Fibroblast of pulmonary artery (primary cell): ENCODE results near the gene OAS1.

Experiments used
- DNase-seq: peaks from one replicate; pipeline ENCODE4 v3.0.0-alpha.2; 2010; ENCODE audit warnings: low read depth
- H3K4me3 ChIP-seq: replicated peaks from 2 replicates; pipeline ENCODE4 v1.5.1; 2011; ENCODE audit warnings: low read depth, mild to moderate bottlenecking, control low read depth, low read length, moderate library complexity
- TF ChIP-seq, protein P1 (sequence below): IDR thresholded peaks from 2 replicates; pipeline ENCODE4 v1.5.1; 2011; ENCODE audit warnings: mild to moderate bottlenecking, control low read depth, low read length, inconsistent platforms; ENCODE audit errors: missing control alignments

Gene OAS1

GRCh38 chr12:112932485-112933128, 25.8 kb downstream of the OAS1 start:
- no peak for DNase-seq
- TF ChIP-seq, protein P1, sequence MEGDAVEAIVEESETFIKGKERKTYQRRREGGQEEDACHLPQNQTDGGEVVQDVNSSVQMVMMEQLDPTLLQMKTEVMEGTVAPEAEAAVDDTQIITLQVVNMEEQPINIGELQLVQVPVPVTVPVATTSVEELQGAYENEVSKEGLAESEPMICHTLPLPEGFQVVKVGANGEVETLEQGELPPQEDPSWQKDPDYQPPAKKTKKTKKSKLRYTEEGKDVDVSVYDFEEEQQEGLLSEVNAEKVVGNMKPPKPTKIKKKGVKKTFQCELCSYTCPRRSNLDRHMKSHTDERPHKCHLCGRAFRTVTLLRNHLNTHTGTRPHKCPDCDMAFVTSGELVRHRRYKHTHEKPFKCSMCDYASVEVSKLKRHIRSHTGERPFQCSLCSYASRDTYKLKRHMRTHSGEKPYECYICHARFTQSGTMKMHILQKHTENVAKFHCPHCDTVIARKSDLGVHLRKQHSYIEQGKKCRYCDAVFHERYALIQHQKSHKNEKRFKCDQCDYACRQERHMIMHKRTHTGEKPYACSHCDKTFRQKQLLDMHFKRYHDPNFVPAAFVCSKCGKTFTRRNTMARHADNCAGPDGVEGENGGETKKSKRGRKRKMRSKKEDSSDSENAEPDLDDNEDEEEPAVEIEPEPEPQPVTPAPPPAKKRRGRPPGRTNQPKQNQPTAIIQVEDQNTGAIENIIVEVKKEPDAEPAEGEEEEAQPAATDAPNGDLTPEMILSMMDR: no peak
- H3K4me3 ChIP-seq: no peak overlapping the region

- no peak for DNase-seq
- no peak overlapping the region for H3K4me3 ChIP-seq
- TF ChIP-seq, protein P1: no peak
These were observed 26.4 kb downstream of the OAS1 start for GRCh38 chr12:112933129-112933505.

DNA sequence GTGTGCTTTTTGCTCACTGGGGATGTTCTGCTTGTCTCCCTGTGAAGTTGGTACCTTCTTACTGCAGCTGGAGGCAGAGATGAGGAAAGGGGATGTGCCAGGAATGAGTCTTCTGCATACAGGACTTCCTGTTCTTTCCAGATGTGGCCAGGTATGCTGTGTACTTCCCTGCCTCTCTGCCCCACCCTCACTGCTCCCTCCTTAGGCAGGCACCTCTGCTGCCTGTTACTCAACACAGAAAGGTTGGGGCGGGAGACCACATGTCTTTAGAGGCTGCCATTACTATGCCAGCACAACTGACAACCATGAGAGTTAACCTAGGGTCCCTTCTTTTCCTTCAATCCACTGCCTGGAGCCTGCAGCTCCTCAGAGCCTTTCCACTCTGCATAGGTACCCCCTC, 29.5 kb downstream of the OAS1 start:
- TF ChIP-seq, protein P1: no peak
- H3K4me3 ChIP-seq: no peak overlapping the region
- no peak for DNase-seq

- no peak overlapping the region for H3K4me3 ChIP-seq
- TF ChIP-seq, protein P1: no peak
- DNase-seq: no peak
These were observed 30.2 kb downstream of the OAS1 start for GRCh38 chr12:112936927-112937326.

- TF ChIP-seq, protein P1: no peak
- DNase-seq: peak; percentile 49
- peak within 1 kb of the TSS; percentile 68 for H3K4me3 ChIP-seq
These were observed 31.3 kb downstream of the OAS1 start, which contains the start of gene OAS3 for GRCh38 chr12:112937741-112938719. Gene OAS3, plus strand, starts transcription at chr12:112938474. Its CDS starts 57 bp downstream, at chr12:112938531.

DNA sequence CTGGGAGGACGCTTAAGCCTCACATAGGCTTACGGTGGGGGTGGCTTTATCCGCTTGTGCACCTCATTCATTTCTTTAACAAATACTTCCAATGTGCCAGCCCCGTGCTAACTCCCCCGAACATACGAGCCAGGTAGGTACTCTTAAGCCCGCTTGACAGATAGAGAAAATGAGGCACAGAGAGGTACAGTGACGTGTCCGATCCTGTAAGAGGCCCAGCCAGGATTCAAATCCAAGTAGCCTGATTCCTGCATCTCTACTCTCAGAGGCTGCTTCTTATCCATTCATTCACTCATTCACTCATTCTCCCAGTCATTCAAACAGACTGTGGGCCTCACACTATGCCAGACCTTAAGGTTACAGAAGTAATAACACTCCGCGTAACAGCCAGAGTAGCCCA, 32.0 kb downstream of the OAS1 start:
- peak overlapping the region; percentile 68 for H3K4me3 ChIP-seq
- DNase-seq: no peak
- TF ChIP-seq, protein P1: no peak
